Brain microvascular endothelial cell (primary cell): ENCODE measurements around the gene SMS.
A peak's percentile ranks its signal among the peaks of the same experiment; 100 is the strongest.

Source experiments
- DNase-seq: peaks from one replicate; pipeline ENCODE4 v3.0.0-alpha.2; 2020
- H3K27ac ChIP-seq: fragments of 250-450 bp; sonication (Bioruptor Pico); 2 replicates; pipeline ENCODE4 v1.5.1; 2020; ENCODE audit warnings: mild to moderate bottlenecking, moderate library complexity
- H3K27me3 ChIP-seq: fragments of 250-450 bp; sonication (Bioruptor Pico); replicated peaks from 2 replicates; pipeline ENCODE4 v1.5.1; 2020; ENCODE audit warnings: mild to moderate bottlenecking
- H3K36me3 ChIP-seq: fragments of 250-450 bp; sonication (Bioruptor Pico); replicated peaks from 2 replicates; pipeline ENCODE4 v1.5.1; 2020; ENCODE audit warnings: mild to moderate bottlenecking
- H3K4me3 ChIP-seq: 2 replicates; pipeline ENCODE4 v1.5.1; 2011; ENCODE audit warnings: low read depth, mild to moderate bottlenecking, control low read depth, low read length, moderate library complexity
- CTCF ChIP-seq: IDR thresholded peaks from 2 replicates; pipeline ENCODE4 v1.5.1; 2011; ENCODE audit warnings: low read depth, mild to moderate bottlenecking, moderate library complexity, low read length, control low read depth, inconsistent platforms; ENCODE audit errors: missing control alignments
- in situ Hi-C: cut with HindIII; loops from 2 replicates; pipeline ENCODE4 v1.10.0; 2017; ENCODE audit warnings: low sequenced_read_pairs, low pct_ligation_motif_present

Gene SMS

GRCh38 chrX:21966866-21967265 lies 26.4 kb downstream of the SMS start:
- Histone ChIP-seq H3K27ac (no peak overlapping the region), H3K4me3 (no peak overlapping the region), H3K27me3 (no peaks in the 10 kb centered on the region), H3K36me3 (peaks cover 3% of the 10 kb centered on the region)
- in situ Hi-C loops: no loop called here
- DNase-seq: no peak
- no peak for TF ChIP-seq CTCF

GRCh38 chrX:21968333-21968732 lies 27.8 kb downstream of the SMS start:
- H3K4me3 ChIP-seq: no peak overlapping the region
- H3K36me3 ChIP-seq: peaks cover 6% of the 10 kb centered on the region
- H3K27me3 ChIP-seq: no peaks in the 10 kb centered on the region
- no peak for DNase-seq
- in situ Hi-C loops: no loop called here
- no peak overlapping the region for H3K27ac ChIP-seq
- no peak for TF ChIP-seq CTCF

DNA sequence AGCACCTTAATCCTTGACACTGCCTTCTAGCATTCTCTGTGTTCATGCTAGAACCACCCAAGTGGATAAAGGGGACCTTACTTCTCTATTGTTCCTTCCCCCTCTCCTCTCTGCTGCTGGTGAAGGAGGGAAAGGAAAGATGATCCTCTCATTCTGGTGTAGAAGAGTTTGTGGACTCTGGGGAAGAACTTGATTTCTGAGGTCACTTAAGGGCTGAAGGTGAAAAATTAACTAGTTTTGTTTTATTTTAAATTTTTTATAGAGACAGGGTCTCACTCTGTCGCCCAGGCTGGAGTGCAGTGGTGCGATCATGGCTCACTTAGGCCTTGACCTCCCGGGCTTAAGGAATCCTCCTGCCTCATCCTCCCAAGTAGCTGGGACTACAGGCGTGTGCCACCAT lies 29.8 kb downstream of the SMS start:
- TF ChIP-seq CTCF: no peak
- peaks cover 12% of the 10 kb centered on the region for H3K36me3 ChIP-seq
- no peak overlapping the region for H3K27ac ChIP-seq
- in situ Hi-C loops: no loop called here
- H3K27me3 ChIP-seq: no peaks in the 10 kb centered on the region
- no peak for DNase-seq
- no peak overlapping the region for H3K4me3 ChIP-seq

GRCh38 chrX:21972046-21972445 lies 31.5 kb downstream of the SMS start:
- Histone ChIP-seq H3K4me3 (no peak overlapping the region), H3K27me3 (no peaks in the 10 kb centered on the region), H3K36me3 (peaks cover 12% of the 10 kb centered on the region), H3K27ac (peak overlapping the region; percentile 72)
- TF ChIP-seq CTCF: no peak
- in situ Hi-C loops: no loop called here
- DNase-seq: no peak

DNA sequence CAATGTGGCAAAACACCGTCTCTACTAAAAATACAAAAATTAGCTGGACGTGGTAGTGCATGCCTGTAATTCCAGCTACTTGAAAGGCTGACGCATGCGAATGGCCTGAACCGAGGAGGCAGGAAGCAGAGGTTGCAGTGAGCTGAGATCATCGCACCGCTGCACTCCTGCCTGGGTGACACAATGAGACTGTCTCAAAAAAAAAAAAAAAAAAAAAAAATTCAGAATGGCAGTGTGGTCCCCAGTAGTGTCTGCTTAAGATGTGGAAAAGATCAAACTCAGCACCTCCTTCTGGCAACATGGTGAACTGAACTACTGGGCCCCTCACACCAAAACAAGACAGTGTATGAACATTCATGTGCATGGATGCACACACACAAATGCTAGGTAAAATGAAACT lies 32.2 kb downstream of the SMS start:
- in situ Hi-C loops: no loop called here
- peak; percentile 80 for DNase-seq
- Histone ChIP-seq H3K4me3 (no peak overlapping the region), H3K36me3 (peaks cover 12% of the 10 kb centered on the region), H3K27ac (peak overlapping the region; percentile 72), H3K27me3 (no peaks in the 10 kb centered on the region)
- peak; percentile 36 for TF ChIP-seq CTCF

GRCh38 chrX:21973321-21974010 lies 33.0 kb downstream of the SMS start:
- no peaks in the 10 kb centered on the region for H3K27me3 ChIP-seq
- no peak for DNase-seq
- peak overlapping the region; percentile 59 for H3K27ac ChIP-seq
- no peak for TF ChIP-seq CTCF
- H3K4me3 ChIP-seq: no peak overlapping the region
- peaks cover 12% of the 10 kb centered on the region for H3K36me3 ChIP-seq
- in situ Hi-C loops: no loop called here
